GM10266 (cell line): Measurements from ENCODE around the gene C11orf16.

Source experiments
- DNase-seq: peaks from one replicate; pipeline ENCODE4 v3.0.0; 2012; ENCODE audit errors: extremely low spot score
- TF ChIP-seq, protein P1 (sequence below): IDR thresholded peaks from 2 replicates; pipeline ENCODE4 v1.5.1; 2012; ENCODE audit warnings: mild to moderate bottlenecking, low read depth; ENCODE audit not compliant: control insufficient read depth, insufficient read depth; ENCODE audit errors: missing control alignments

Gene C11orf16

DNA sequence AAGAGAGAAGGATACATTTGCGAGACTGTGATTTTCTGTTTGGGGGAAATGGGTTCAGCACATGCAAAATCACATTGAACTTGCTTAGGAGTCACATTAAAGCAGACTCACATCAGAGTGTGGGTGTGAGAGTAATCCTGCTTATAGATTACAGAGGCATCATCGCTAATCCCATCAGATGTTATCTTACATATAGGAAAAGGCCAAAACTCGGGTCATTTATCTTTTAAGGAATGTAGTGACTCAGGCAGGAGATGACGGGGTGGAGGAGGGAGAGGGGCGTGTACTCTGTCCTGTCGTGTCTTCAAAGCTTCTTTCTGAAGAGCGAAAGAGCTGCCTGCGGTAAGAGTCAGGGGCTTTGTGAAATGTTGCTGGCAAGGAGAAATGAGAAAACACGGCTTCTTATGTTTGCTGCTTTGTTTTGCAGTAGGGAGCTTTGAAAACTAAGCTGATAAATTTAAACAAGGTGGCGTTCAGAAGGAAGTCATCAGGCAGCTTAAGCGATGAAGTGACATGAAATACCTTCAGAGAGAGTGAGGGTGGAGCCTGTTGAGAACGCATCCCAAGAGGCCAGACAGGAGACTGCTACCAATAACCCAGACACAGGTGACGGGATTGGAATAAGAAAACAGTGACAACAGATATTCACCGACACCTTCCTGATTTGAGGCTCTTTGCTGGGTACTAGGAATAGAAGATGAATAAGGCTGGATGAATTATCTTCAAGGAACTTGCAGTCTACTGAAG lies 2.2 kb upstream of the C11orf16 start:
- TF ChIP-seq, protein P1, sequence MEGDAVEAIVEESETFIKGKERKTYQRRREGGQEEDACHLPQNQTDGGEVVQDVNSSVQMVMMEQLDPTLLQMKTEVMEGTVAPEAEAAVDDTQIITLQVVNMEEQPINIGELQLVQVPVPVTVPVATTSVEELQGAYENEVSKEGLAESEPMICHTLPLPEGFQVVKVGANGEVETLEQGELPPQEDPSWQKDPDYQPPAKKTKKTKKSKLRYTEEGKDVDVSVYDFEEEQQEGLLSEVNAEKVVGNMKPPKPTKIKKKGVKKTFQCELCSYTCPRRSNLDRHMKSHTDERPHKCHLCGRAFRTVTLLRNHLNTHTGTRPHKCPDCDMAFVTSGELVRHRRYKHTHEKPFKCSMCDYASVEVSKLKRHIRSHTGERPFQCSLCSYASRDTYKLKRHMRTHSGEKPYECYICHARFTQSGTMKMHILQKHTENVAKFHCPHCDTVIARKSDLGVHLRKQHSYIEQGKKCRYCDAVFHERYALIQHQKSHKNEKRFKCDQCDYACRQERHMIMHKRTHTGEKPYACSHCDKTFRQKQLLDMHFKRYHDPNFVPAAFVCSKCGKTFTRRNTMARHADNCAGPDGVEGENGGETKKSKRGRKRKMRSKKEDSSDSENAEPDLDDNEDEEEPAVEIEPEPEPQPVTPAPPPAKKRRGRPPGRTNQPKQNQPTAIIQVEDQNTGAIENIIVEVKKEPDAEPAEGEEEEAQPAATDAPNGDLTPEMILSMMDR: no peak
- DNase-seq: no peak

DNA sequence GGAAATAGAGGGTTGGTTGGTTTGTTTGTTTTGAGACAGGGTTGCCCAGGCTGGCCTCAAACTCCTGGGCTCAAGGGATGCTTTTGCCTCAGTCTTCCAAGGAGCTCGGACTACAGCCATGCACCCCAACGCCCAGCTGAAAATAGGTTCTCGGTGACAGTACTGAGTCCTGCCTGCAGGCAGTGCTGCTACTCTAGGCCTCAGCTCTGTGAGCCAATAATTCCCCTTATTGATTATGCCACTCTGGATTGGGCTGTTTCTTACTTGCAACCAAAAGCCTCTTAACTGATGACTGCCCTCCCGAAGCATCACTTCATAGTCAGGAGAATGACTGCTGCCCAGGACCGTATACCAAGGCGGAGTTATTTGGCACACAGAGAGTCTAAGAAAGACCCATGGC lies 1.2 kb upstream of the C11orf16 start:
- DNase-seq: no peak
- TF ChIP-seq, protein P1: no peak

DNA sequence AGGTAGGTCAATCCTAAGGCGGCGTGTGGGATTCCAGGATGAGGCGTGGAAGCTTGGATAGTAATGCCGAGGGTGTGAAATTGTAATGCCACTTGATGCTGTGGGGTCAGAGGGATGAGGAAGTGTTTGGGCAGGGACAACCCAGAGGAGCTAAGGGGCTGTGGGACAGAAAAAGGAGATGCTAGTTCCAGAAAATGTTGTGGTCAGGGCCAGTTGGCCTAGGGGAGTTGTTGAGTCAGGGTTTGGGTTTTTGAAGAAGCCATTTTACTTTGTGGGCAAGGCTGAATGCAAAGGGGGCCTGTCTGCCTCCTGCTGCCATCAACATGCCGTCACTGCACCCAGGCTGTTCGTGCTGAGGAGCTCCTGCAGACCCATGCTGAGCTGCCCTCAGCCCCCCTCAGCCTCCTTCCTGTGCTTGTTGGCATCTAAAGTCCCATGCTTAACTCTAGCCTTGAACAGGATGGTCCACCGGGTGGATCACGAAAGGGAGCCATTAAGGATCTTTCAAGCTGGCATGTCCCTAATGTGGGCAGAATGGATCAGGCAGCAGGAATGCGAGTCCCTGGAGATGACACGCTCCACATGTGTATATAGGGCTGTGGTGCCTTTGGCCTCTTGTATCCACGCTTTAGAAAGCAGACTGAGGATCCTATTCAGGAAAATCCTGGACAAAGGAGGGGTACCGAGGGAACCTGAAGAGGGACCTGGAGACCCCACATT lies 2.1 kb downstream of the C11orf16 start:
- DNase-seq: no peak
- TF ChIP-seq, protein P1: no peak

DNA sequence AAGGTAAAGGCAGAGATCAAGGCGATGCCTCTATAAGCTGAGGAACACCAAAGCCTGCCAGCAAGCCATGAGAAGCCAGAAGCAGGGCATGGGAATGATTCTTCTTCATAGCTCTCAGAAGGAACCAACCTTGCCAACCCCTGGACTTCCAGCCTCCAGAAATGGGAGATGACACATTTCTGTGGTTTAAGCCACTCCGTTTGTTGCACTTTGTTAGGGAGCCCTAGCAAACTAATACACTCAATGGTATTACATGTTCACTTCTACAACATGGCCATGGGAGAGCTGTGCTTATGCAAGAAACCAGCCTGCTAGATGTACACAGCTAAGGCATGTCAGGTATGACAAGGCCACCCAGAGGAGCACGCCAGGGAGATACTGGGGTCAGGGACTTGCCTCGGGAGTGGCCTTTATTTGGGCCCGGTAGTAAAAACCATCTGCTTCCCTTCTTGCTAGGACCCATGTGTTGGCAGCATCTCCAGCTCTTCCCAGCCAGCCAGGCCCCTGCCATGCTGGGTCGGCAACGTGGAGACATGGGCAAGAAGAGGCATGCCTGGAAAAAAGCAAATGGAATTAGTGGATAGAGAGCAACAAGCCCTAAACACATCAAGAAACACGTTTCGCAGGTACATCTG lies 3.6 kb downstream of the C11orf16 start:
- TF ChIP-seq, protein P1: no peak
- no peak for DNase-seq

DNA sequence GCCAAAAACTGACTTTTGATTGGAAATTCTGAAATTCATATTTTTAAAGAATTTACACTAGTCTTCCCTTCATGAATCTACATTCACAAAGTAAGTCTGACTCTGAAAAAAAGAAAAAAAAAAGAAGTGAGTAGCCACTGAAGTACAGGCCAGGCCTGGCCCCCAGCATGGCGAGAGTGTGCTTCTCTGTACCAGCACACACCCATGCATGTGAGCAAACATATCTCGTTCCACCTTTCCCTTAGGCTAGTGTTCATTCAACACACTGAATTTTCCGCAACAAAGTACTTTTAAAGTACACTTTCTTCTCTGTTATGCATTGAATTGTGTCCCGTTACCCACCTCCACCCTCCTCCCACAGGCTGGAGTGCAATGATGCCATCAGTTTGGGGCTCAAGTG lies 4.5 kb downstream of the C11orf16 start:
- DNase-seq: no peak
- TF ChIP-seq, protein P1: no peak

DNA sequence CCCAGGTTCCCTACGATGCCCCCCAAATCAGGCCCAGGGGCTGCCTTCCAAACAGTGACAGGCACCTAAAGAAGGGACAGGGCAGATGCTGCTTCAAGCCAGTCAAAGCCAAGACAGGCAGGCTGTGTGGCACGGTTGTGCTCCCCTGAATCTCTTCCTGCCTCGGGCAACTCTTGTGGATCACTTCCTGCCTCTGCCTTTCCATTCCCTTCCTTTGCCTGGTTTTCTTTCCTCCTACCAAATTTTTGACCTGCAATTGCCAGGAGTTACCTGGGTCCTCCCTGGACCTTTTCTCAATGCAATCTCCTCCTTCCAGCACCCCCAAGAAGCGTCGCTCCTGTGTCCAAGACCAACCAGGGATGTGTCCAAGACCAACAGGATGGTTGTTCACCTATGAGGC lies 5.5 kb downstream of the C11orf16 start:
- TF ChIP-seq, protein P1: no peak
- no peak for DNase-seq
